K562 (cell line): Measurements from ENCODE around the gene CFAP126. TPM values are rescaled to one million over a fixed set of nuclear protein-coding genes. Genes with fewer than 3 reads are reported as not detected.

ENCODE experiments used
- ARID3A ChIP-seq: IDR thresholded peaks from 2 replicates; pipeline ENCODE4 v1.6.1; 2012; ENCODE audit warnings: low read depth, low read length, improper control_type of control experiment, borderline replicate concordance
- ATF3 ChIP-seq, 2 experiments: fragments of 450-650 bp in 1 of 2; sonication (generic) in 1 of 2; formaldehyde crosslinking in 1 of 2; IDR thresholded peaks in 1 of 2; conservative IDR thresholded peaks in 1 of 2; 2 replicates each; pipeline versions ENCODE4 v1.6.1 to v1.8.1; 2016 to 2023; ENCODE audit warnings: mild to moderate bottlenecking in 2 of 2, moderate library complexity in 2 of 2, inconsistent platforms in 1 of 2, missing genetic modification reagents in 1 of 2
- CBX8 ChIP-seq: fragments of 200-600 bp; sonication (generic); IDR thresholded peaks from 2 replicates; pipeline ENCODE4 v1.6.1; 2012; ENCODE audit warnings: borderline replicate concordance, mixed run types, low read depth, mild to moderate bottlenecking, moderate library complexity, mixed read lengths, low read length, control low read depth, inconsistent platforms; ENCODE audit not compliant: poor library complexity, severe bottlenecking; ENCODE audit errors: extremely low read depth
- E2F4 ChIP-seq: sonication (generic); formaldehyde crosslinking; IDR thresholded peaks from 2 replicates; pipeline ENCODE4 v1.8.0; 2022; ENCODE audit warnings: mild to moderate bottlenecking, low read depth, missing genetic modification reagents
- ELF1 ChIP-seq: fragments of 200-800 bp; sonication (Bioruptor generic); IDR thresholded peaks from 2 replicates; pipeline ENCODE4 v1.6.1; 2016; ENCODE audit warnings: missing genetic modification characterization, missing compliant biosample characterization
- JUND ChIP-seq, 2 experiments: IDR thresholded peaks; 2 replicates in 1 of 2; 3 replicates in 1 of 2; pipeline ENCODE4 v1.6.1; 2011; ENCODE audit warnings: borderline replicate concordance in 2 of 2, low read depth in 2 of 2, low read length in 2 of 2, improper control_type of control experiment in 1 of 2, missing biosample characterization in 1 of 2, missing genetic modification characterization in 1 of 2, missing genetic modification reagents in 1 of 2
- MITF ChIP-seq: IDR thresholded peaks from 2 replicates; pipeline ENCODE4 v1.6.1; 2014; ENCODE audit warnings: antibody characterized with exemption
- MTA1 ChIP-seq: fragments of 450-650 bp; IDR thresholded peaks from 2 replicates; pipeline ENCODE4 v1.6.1; 2017; ENCODE audit warnings: borderline replicate concordance
- MXD1 ChIP-seq: fragments of 250-450 bp; sonication (Bioruptor Pico); IDR thresholded peaks from 2 replicates; pipeline ENCODE4 v1.8.0; 2021; ENCODE audit warnings: borderline replicate concordance, mild to moderate bottlenecking, moderate library complexity; ENCODE audit not compliant: poor library complexity, severe bottlenecking
- NCOR1 ChIP-seq: fragments of 450-650 bp; IDR thresholded peaks from 2 replicates; pipeline ENCODE4 v1.6.1; 2016; ENCODE audit warnings: mild to moderate bottlenecking, moderate library complexity
- OTX1 ChIP-seq: fragments of 450-650 bp; formaldehyde crosslinking; IDR thresholded peaks from 2 replicates; pipeline ENCODE4 v1.4.0; 2022; ENCODE audit warnings: mild to moderate bottlenecking
- POLR2AphosphoS2 ChIP-seq: IDR thresholded peaks from 2 replicates; pipeline ENCODE4 v1.6.1; 2012; ENCODE audit warnings: low read length, improper control_type of control experiment
- THAP12 ChIP-seq: fragments of 250-450 bp; sonication (Bioruptor Pico); IDR thresholded peaks from 2 replicates; pipeline ENCODE4 v1.9.0; 2021; ENCODE audit warnings: mild to moderate bottlenecking, inconsistent platforms
- YY1 ChIP-seq, 3 experiments: IDR thresholded peaks; 2 replicates each; pipeline ENCODE4 v1.6.1; 2011; ENCODE audit warnings: low read length in 2 of 3, mild to moderate bottlenecking in 2 of 3, moderate library complexity in 2 of 3, borderline replicate concordance in 1 of 3, control low read depth in 1 of 3, low read depth in 1 of 3; ENCODE audit not compliant: insufficient read depth in 3 of 3, insufficient replicate concordance in 2 of 3, control insufficient read depth in 1 of 3, insufficient read length in 1 of 3; ENCODE audit errors: extremely low read depth in 1 of 3
- ZNF282 ChIP-seq: sonication (generic); formaldehyde crosslinking; IDR thresholded peaks from 2 replicates; pipeline ENCODE4 v1.8.1; 2023; ENCODE audit warnings: missing genetic modification reagents
- polyA plus RNA-seq, 8 experiments: library from polyadenylated mRNA; depleted of rRNA in 4 of 8; stranded (reverse) in 5 of 8; unstranded in 3 of 8; fragments of >200 nt; fragmentation: Nextera tagmentation in 2 of 8; fragmentation: Illumina TruSeq in 1 of 8; extraction: Ambion mirVana in 2 of 8; extraction: Trizol in 1 of 8; gene quantifications; 2 replicates each; pipeline versions ENCODE4 v1.2.1 to v1.2.3, GENCODE V29; 2011 to 2014; ENCODE audit warnings: inconsistent platforms in 1 of 8, missing spikeins in 1 of 8
- total RNA-seq, 7 experiments: library from RNA; depleted of rRNA in 6 of 7; stranded (reverse); fragments of >200 nt in 6 of 7; fragmentation: Illumina TruSeq in 2 of 7; extraction: Trizol in 2 of 7; gene quantifications; 2 replicates each; pipeline versions ENCODE4 v1.2.1 to v1.2.3, GENCODE V29; 2011 to 2021; ENCODE audit warnings: low replicate concordance in 1 of 7

Gene CFAP126
- total and polyA plus RNA-seq, 9 of the 15 experiments (the other 6 are each of a cell fraction or from before 2014, with no cell fraction given), result not detected

- TF ChIP-seq MXD1 (CRISPR knock-in tag), result no peak
- no peak; the same call in 1 of the 2 replicates for TF ChIP-seq MITF
- no peak for TF ChIP-seq ZNF282 (CRISPR knock-in tag)
- peak; percentile 85 for TF ChIP-seq MTA1
- TF ChIP-seq ARID3A, result 0 out of 2 replicates have a peak, but pooled peaks have one; percentile 16
- TF ChIP-seq ATF3 (IDR thresholded peaks at IDR 0.05), result peak; percentile 13; the same call in 1 of the 2 replicates
- no peak; the same call in 1 of the 2 replicates for TF ChIP-seq ATF3 (CRISPR knock-in tag; conservative IDR thresholded peaks at IDR 0.05)
- TF ChIP-seq NCOR1, result peak; percentile 47
- no peak for TF ChIP-seq CBX8
- peak; percentile 3; the same call in 1 of the 2 replicates for TF ChIP-seq THAP12 (CRISPR knock-in tag)
- TF ChIP-seq OTX1 (CRISPR knock-in tag), result no peak
- TF ChIP-seq ELF1 (tag), result peak; percentile 84
- TF ChIP-seq E2F4, result no peak
- TF ChIP-seq JUND (IDR thresholded peaks at IDR 0.05; ENCODE audit: borderline replicate concordance, low read depth, low read length), result peak; percentile 43; the same call in 1 of the 2 replicates
- peak; percentile 58; the same call in 1 of the 3 replicates for TF ChIP-seq JUND (tag; IDR thresholded peaks at IDR 0.05; ENCODE audit: borderline replicate concordance, low read depth, low read length)
- TF ChIP-seq POLR2AphosphoS2, result peak; percentile 47; the same call in 1 of the 2 replicates
- peak; percentile 15 to 90 (median 81) for TF ChIP-seq YY1 (IDR thresholded peaks at IDR 0.05; ENCODE audit: borderline replicate concordance in 1 of 3, control insufficient read depth in 1 of 3, extremely low read depth in 1 of 3, insufficient read depth in 3 of 3, insufficient read length in 1 of 3, insufficient replicate concordance in 2 of 3, low read depth in 1 of 3, low read length in 2 of 3)
Measured at GRCh38 chr1:161399257-161399998, 31.8 kb upstream of the CFAP126 start (continued).
